GF-D8 (cell line): ENCODE measurements around the gene DISC1.

Source experiments
- DNase-seq: peaks from one replicate; lab custom pipeline; 2025; lab: John Stamatoyannopoulos, UW

The DISC1 gene

DNA sequence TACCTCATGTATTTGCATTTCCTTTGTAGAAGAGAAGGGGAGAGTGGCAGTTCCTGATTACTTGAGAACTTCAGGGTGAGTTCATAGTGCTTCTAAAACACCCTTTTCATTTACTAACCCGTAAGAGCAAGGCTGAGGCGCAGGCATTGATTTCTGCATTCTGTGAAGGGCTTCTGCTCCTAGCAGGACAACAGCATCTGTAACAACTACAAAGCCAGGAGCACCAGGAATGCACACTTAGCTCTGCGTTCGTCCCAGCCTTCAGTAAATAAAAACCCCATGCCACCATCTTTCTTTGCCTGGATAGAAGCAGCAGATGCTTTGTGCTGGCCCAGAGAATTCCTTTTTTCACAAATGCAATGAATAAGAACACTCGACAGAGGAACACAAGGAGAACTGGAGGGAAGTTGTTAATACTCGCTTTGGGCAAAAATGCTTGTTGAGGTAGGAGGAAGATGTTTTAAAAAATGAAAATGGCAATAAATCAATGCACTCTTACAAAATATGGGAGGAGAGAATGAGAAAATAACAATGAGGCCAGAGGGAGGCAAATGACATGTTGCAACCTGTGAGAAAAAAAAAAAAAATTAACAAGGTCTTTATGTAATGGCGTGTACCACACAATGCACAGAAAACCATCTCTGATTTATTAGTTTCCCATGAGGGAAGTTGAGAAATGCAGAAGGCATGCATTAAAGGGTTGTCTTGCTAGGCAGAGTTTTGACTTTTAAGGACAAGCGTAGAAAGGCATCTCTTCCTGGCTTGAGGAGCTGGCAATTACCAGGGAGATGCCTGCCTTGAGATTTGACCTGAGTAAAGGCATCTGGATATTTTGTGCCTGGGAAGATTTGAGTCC, 418.8 kb downstream of the DISC1 start:
- no peak for DNase-seq

- no peak for DNase-seq
Measured at GRCh38 chr1:232046451-232047306, 420.1 kb downstream of the DISC1 start.

DNA sequence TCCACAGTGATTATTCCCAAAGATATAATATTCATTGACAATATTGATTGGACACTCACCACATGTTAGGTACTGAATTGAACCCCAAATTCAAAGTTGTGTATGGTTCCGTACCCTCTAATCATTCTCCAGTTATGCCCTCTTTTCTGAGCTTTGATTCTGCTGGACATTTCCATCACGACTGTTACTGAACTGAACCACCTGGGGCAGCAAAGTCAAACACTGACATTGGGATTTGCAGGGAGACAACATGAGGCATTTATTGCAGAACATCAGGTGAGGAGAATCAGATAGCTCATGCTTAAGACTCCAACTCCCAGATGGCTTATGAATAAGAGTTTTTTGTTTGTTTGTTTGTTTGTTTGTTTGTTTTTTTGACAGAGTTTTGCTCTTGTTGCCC, 420.9 kb downstream of the DISC1 start:
- no peak for DNase-seq

- DNase-seq = no peak
Measured at GRCh38 chr1:232048481-232048880, 421.9 kb downstream of the DISC1 start.

DNA sequence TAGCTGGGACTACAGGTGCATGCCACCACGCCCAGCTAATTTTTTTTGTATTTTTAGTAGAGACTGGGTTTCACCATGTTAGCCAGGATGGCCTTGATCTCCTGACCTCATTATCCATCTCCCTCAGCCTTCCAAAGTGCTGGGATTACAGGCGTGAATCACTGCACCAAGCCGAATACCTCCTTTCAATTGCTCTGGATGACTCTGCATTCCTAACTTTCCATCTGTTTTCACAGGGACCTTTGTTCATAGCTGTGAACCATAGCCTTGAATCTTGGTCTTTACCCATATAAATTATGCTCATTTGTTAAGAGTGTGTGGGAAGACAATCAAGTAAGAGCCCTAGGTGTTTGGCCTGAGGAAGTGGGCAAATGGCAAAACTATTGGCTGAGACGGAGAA, 422.7 kb downstream of the DISC1 start:
- no peak for DNase-seq

DNA sequence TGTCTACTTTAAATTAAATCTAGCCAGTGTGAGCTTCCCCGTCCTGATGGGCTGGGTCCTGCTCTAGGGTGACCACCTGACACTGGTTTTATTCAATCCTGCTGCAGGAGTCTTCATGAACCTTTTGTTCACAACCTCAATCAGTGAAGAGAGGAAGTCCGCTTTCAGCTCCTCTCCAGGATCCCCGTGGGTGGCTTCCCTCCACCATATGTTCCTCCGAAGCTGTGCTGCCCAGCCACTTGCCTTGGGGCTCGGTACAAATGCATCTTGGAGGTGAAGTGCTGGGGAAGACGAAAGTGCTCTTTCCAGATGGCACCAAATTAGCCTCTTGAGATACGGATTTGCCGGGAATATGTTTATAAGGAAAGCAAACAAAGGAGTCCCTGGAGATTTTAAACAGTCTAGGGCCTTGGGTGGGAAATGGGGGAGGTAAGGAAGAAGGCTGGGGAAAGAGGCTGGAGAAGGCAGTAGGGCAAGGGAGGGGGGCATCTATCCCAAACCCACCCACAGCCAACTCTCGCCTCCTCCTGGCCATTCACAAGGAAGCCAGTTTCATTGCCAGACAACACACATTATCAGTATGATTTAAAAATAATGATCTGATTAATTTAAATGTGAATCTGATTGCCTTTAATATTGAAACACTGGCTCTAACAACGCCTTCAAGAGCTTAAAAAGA, 430.8 kb downstream of the DISC1 start:
- DNase-seq = no peak

- DNase-seq = no peak
Measured at GRCh38 chr1:232057896-232058274, 431.3 kb downstream of the DISC1 start.

DNA sequence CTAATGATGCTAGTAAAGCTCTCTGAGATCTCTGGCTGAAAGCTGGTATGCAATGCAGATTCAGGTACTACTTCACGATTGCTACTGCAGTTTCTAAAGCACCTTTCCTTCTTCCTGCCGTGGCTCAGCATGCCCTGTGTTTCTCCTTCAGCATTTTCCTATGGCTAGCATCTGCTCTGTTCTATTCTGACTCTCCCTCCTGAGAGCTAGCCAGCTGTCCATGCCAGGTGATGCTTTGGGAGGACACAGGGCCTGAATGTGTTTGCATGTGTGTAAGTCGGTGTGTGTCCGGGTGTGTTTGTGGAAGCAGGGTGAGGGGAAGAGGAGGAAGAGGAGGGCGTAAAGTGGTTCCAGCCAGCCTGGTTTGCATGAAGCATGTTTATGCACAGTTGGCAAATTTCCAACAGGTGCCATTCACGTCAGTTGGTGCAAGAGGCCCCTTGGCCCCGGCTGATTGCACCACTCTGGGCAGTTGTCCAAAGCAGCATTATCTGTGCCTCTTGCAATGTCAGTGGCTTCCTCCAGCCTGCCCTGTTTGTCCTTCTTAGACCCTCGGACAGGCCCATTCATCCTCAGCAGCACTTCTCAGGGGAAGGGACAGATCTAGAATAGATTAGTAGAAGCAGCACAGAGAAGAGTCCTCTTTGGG, 433.3 kb downstream of the DISC1 start:
- DNase-seq = no peak

- no peak for DNase-seq
Measured at GRCh38 chr1:232062967-232063366, 436.4 kb downstream of the DISC1 start.

GRCh38 chr1:232066521-232066920, 439.9 kb downstream of the DISC1 start:
- DNase-seq = no peak

DNA sequence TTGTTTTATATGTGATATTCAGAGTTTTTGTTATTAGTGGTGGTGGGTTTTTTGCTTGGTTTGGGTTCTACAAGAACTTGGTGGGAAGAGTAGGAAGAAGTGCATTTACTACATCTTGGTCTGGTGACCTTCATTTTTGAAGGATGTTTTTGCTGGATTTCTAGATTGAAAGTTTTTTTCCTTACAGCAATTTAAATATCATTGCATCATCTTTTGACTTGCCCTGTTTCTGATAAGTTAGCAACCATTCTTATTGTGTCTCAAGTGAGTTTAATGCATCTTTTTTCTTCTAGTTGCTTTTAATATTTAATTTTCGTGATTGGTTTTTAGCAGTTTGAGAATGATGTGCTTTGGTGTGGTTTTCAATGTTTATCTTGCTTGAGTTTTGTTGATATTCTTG, 447.7 kb downstream of the DISC1 start:
- no peak for DNase-seq

DNA sequence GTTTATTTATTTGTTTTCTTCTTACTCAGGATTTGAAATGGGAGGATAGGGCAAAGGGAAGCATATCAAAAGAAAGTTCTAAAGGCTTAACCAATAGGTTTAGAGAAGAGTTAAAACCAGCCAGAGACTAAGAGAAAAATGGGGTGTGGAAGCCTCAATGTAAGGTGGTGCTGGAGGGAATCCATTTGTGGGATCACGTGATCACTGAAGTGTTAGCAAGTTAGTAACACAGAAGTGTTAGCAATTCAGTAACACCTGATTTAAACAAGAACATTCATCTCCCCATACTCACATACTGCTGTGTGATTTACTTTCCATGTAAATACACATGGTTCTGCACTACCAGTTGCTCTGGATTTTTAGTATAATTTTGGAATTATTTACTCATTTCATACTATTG, 451.2 kb downstream of the DISC1 start:
- no peak for DNase-seq

DNA sequence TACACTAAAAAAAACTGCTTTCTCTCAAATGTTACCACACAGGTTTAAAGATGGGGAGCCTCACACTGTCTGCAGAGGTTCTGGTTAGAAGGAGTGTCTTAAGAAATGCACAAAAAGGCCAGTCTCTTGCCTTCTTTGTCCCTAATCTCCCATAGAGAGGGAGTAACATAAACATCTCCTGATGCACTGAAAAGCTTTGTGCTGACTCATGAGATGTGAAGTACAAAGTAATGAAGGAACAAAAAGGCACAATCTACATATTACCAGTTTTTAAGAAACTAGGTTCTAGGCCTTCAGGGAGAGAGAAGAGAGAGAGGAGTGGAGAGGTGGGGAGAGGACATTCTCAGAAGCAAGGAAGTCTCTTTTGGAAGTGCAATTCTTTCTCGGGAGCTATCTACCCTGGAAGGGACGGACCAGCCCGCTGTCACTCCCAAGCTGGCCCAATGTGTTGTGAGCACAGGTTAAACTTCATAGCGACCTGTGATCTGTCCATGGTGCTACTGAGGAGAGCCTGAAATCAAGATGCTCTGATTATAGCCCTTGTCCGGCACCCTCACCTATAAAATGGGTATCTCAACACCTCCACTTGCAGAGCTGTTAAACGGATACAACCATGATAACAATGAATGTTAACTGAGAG, 458.1 kb downstream of the DISC1 start:
- no peak for DNase-seq

DNA sequence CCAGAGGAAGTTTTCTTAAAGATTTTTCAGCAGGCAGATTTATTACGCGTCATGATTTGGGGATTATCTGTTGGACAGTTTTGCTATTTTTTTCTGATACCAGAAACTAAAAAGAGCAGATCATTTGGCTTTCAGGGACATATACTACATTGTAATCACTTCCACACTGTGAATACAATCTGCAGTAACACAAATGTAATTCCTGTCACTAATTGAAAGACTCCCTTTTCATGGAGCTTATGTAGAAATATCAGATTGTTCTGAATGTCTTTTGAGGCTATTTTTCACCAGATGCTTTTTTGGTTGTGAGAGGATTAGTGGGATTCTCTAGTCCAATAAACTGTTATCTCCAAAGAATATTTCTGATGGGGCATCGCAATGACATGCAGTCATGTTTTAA, 464.2 kb downstream of the DISC1 start:
- no peak for DNase-seq
